Body of pancreas (tissue), 4 donors: ENCODE measurements around the gene C2CD5.

Source experiments
- POLR2A ChIP-seq, 3 donors: fragments of 450-650 bp; IDR thresholded peaks; one replicate each; pipeline ENCODE4 v1.6.1; 2016; ENCODE audit warnings: antibody characterized with exemption in 3 of 3, mild to moderate bottlenecking in 2 of 3
- TF ChIP-seq, protein P1 (sequence below), 7 experiments: fragments of 450-650 bp in 4 of 7; fragments of 200-600 bp in 3 of 7; sonication (generic) in 3 of 7; IDR thresholded peaks; one replicate each; pipeline ENCODE4 v1.5.1; 2016 to 2019; ENCODE audit warnings: antibody characterized with exemption in 7 of 7

DNA sequence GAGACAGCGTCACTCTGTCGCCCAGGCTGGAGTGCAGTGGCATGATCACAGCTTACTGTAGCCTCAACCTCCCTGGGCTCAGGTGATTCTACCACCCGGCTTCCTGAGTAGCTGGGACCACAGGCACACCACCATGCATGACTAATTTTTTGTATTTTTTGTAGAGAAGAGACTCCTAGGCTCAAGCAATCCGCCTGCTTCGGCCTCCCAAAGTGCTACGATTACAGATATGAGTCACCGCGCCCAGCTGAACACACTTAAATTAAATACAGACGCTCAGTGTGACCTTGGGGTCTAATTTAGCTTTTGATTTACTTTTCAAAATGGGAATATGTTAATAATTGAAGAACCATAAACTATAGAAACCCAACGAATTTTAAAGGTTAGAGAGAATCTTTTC lies 77.2 kb downstream of the C2CD5 start:
- TF ChIP-seq, protein P1, sequence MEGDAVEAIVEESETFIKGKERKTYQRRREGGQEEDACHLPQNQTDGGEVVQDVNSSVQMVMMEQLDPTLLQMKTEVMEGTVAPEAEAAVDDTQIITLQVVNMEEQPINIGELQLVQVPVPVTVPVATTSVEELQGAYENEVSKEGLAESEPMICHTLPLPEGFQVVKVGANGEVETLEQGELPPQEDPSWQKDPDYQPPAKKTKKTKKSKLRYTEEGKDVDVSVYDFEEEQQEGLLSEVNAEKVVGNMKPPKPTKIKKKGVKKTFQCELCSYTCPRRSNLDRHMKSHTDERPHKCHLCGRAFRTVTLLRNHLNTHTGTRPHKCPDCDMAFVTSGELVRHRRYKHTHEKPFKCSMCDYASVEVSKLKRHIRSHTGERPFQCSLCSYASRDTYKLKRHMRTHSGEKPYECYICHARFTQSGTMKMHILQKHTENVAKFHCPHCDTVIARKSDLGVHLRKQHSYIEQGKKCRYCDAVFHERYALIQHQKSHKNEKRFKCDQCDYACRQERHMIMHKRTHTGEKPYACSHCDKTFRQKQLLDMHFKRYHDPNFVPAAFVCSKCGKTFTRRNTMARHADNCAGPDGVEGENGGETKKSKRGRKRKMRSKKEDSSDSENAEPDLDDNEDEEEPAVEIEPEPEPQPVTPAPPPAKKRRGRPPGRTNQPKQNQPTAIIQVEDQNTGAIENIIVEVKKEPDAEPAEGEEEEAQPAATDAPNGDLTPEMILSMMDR (IDR thresholded peaks at IDR 0.05): no peak
- no peak for TF ChIP-seq POLR2A (IDR thresholded peaks at IDR 0.05)
